Left renal cortex interstitium (tissue), 4 donors: ENCODE measurements around the gene GRIP1. TPM values are rescaled to one million over a fixed set of nuclear protein-coding genes. Genes with fewer than 3 reads are reported as not detected.

ENCODE experiments used
- DNase-seq, 4 donors: peaks; one replicate each; pipeline ENCODE4 v3.0.0-alpha.2; 2013; ENCODE audit warnings: low read depth in 4 of 4, low spot score in 2 of 4, missing footprints in 1 of 4
- polyA plus RNA-seq, 4 donors: library from polyadenylated mRNA; unstranded; fragments of 120-200 nt; gene quantifications; one replicate each; pipeline ENCODE4 v1.2.1, GENCODE V29; 2013; ENCODE audit not compliant: insufficient read length in 4 of 4

Gene GRIP1
- polyA plus RNA-seq, 4 donors: 22.2 to 28.3 (median 23.2) TPM

DNA sequence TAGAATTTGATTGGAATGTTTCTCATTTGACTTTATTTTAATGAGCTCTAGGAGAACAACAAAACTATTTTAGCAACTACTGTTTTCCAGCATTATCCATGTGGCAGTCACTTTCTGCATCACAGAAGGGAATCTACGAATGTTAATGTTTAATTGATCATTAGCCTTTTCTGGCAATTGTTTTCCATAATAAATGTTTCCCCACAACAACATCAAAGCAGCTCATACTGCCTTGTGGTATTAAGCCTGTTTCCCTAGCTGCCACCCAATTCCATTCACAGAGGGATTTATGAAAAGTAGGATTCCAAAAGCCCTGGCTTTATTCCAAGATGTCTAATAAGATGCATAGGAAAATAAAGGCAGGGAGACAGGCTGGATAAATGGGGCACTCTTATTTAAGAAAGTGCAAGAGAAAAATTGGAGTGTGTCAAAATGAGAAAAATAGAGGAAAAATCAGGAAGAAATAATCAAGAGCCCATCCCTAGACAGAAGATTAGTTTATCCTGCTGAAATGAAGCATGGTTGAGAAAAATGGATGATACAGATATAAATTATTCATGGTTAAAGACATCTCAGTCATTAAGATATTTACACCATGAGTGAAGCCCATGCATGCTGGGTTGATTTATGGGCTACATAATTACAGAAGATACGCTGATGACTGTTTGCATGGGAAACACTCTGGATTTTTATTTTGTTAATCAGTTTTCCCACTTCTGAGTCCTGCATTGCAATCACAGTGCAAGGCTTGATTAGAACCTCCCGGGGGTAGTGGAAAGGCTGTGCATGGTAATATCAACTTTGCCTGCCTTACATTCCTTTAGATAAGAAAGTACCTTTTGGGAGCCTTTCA lies 196.3 kb downstream of the GRIP1 start:
- no peak for DNase-seq

DNA sequence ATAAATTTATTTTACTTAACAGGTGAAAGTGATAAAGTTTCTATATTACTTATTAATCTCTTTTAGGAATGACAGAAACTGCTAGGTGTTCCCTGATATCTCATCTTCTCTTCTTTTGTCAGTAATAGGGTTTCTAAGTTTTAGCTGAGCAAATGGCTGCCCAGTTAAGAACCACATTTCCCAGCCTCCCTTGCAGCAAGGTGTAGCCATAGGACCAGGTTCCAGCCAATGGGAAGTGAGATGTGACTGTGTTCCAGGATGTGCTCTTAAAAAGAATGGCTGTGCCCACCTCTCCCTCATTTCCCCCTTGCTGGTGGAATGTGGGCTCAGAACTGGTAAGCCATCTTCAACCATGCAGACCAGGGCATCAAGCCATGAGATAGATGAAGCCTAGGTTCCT lies 210.9 kb downstream of the GRIP1 start:
- no peak for DNase-seq

DNA sequence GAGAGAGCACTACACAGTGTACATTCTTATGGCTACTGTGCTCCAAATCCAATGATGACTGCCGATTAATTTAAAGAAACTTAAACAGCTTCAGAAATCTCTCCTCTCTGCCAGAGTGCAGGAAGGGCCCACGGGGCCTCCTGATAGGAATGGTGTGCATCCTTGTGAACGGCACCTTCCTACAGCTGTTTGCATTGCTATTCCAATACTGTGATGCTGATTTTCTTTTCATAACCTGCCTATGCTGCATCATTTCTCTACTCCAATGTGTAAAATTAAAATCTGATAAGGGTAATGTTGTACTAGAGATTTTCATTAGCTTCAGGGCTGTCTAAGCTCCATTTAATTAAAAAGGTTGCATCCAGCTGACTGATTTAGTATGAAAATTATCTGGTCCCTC lies 217.5 kb downstream of the GRIP1 start:
- no peak for DNase-seq

DNA sequence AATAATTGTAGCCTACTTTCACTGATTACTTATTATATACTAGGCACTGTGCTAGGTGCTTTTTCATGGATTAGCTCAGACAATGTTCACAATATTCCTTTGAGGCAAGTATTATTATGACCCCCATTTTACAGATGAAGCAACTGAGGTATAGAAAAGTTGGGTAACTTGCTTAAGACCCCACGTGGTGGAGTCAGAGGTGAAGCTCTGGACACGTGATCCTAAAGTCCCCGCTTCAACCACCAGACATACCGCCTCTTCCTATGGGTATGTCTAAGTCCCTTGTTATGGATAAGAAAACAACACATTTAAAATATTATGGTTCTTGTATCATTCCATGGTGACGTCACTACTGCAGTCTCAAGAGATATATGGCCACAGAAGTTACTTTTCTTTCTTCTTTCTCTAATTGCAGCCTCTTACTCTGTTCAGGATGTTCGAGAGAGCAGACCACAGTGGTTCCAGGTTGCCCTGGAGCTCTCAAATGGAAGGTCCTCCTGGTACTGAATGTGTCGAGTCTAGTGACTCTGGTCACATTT lies 218.9 kb downstream of the GRIP1 start:
- DNase-seq: no peak

DNA sequence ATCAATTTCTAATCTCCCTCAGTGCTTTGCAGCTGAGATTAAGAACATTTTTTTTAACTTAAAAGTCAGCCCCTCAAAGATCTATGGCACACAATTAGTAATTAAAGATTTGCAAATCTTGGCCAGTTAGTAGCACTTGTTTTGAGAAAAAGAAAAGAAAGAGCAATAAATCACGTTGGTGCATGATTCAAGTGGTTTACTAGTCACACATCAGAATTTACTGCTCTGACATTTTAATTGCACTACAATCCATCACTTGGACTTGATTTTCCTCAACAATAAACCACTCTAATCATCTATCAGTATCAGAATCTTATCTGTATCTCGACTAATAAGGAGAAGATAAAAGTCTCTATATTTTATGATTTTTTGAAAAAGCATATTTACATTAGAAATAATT lies 222.3 kb downstream of the GRIP1 start:
- no peak for DNase-seq

DNA sequence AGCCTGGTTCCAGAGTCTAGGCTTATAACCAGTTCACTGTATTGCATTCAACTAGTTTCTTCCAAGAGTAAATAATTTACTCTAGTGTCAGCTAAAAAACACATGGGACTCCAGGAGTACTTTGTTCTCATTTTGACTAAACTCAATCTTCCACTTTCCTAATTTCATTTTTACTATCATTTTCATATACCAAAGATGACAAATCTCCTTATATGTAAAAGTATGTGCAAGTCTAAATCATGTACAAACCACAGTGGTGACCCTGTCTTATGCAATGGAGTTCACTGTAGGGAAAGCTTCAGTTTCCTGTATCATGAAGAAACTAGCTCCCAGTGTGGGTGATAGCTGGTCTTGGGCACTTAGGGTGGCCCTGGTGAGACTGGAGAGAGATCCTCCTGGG lies 225.0 kb downstream of the GRIP1 start:
- no peak for DNase-seq

DNA sequence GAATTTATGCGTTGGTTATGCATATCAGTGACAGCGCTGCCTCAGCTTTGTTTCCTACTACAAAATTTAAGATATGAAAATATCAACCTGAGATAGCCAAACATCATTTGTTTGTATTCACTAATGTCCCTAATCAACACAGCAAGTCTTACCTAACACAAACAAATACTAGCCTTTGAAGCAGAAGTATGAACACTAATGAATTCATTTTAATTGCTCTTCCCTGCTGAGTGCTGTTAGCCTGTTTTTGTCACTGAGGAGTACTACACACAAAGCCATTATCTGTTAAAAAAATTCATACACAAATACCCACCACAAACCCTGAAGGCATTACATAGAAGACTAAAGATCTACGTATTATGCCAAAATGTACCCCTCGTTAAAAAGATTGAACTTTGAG lies 225.8 kb downstream of the GRIP1 start:
- DNase-seq: no peak

DNA sequence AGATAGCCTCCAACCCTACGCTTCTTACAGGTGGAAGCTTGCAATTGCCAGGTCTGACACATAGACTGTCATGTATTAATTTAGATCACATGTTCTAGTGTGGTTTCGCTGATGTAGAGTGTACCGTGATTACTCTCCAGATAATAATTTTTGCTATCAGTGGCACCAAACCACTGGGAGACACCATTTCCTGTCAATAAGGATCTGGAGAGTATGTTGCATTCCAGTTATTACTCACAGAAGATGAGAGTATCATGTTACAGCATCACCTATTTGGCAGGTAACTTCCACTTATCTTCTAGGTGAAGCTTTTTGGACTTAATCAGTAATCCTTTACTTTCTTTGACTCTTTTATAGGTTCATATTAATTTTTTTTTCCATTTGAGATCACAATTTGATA lies 229.3 kb downstream of the GRIP1 start:
- DNase-seq: no peak

DNA sequence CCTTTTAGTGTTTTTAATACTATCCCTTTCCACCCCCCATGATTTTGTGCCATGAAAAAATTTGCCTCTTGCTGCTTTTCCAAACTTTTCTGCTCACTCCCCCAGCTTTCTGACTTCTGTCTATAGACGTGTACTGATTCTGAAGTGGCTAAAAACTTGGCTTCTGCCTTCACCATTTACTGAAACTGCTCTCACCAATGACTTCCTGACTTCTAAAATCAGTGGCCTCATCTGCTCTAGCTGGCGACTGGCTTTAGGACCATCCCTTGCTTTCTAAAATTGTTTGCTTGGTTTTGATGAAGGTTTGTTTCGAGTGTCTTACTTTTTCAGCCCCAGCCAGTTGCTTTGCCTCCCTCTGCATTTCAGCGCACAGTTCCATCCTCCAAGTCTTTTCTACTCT lies 231.2 kb downstream of the GRIP1 start:
- no peak for DNase-seq

DNA sequence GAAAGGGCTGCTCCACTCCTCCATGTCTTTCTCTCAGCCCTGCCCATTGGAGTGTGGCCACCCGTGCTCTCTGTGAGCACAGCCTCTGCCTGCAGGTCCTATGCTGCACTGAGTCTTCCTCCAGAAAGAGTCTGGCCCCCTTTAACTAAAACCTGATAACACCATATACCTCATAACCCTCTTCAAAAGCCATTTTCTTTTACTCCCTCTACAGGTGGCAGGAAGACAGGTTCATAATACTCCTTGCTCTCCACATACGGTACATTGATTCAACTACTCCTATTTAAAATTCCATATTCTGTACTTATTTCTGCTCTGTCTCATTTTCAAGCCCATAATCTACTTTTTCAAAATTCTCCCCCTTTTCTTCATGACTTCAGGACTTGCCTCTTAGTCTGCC lies 232.6 kb downstream of the GRIP1 start:
- no peak for DNase-seq

DNA sequence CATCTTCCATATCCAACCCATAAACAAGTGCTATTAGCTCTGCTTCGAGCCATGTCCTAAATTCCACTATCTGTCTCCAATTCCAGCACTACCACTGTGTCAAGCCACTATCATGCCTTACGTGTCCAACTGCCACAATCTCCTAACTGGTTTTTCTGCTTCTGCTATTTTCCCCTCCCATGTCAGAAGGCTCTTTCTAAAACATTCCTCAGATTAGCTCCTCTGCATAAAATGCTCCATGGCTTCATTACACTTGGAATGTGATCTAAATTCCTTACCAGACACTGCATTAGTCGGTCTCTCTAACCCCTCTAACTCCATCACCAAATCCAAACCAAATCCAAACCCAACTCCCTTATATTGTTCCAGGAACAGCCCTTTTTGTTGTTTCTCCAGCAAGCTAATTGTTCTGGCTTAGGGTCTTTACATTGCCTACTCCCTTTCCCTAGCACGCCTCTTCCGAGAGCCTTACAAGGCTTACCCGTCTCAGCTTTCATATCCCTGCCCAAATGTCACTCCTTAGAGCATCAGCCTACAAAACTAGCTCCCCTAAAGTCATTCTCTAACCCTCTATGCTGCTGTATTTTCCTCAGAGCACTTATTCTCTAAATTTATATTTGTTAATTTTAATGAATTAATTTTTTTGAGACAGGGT lies 236.8 kb downstream of the GRIP1 start:
- no peak for DNase-seq

DNA sequence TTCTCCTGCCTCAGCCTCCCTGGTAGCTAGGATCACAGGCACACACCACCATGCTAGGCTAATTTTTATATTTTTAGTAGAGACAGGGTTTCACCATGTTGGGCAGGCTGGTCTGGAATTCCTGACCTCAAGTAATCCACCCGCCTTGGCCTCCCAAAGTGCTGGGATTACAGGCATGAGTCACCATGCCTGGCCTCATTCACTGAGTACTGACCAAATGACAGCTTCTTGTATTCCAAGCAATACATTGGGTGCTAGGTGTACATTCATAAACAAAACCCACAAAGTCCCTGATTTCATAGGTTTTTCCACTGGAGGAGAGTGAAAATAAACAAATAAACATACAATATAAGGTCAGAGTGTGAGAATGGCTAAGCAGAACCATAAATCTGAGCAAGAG lies 240.3 kb downstream of the GRIP1 start:
- no peak for DNase-seq

DNA sequence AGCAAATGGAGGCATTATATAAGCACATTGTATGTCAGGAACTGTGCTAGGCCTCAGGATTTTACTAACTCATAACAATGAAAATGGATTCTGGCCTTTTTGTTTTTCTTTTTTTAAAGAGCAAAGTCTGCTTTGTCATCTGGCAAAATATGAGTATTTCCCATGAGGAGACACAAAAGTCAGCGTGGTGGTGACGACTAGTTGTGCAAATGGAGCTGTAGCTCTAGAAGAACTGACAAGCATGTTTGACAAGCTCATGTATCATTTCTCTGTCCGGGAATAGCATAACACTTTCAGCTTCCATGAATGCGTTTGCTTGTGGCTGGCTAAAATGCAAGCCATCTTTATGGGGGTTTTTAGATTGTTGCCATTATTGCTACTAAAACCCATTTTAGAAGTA lies 248.8 kb downstream of the GRIP1 start:
- DNase-seq: no peak

DNA sequence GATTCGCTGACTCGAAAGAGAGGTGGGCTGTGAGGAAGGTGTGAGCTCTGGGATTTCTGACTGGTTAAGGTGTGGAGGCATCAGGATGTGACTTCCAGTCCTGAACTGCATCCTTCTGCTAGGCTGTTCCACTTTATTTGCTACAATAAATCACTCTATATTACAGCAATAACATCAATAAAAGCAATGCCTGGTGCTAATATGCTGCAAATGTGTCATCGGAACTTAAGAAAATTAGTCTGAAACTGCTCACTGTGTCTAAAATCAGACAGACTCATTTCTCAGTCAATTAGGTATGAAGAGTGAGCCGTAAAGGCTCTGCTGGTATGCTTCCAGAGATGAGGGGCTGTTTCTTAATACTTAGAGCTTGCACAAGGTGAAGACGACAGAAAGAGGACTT lies 250.0 kb downstream of the GRIP1 start:
- DNase-seq: no peak

DNA sequence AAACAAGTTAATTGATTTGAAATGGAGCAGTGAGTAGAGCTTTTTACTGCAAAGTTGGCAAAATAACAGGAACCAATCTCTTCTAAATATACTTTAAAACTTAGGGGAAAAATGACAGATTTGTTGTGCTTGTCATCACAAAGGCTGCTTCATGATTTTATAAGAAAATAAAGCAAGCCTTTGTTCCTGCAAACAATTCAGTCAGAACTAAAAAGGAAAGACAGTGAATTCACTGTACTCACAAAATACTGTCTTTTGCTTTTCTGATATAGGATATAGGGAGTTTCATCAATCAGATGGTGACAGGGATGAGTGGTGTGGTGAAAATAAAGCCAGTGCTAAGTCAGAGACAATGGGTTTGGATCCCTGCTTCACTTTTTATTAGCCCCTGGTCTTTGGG lies 250.6 kb downstream of the GRIP1 start:
- DNase-seq: no peak

DNA sequence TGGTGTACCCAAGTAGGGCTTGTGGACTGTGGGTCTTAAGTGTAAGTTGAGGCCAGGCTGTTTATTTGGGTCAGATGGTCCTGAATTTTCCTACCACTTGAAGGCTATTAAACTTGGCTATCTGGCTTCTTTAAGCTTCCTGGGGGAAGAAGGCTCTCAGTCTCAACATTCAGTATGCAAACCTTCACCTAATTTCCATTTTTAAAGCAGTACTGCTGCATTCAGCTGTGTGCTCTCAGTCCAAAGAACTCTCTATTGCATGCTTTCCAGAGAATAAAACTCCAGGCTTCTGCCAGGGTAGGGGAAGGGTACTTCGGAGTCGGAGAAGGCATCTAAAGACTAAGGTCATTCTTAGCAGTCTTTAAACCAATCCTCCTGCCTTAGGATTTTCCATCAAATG lies 252.2 kb downstream of the GRIP1 start:
- DNase-seq: no peak

DNA sequence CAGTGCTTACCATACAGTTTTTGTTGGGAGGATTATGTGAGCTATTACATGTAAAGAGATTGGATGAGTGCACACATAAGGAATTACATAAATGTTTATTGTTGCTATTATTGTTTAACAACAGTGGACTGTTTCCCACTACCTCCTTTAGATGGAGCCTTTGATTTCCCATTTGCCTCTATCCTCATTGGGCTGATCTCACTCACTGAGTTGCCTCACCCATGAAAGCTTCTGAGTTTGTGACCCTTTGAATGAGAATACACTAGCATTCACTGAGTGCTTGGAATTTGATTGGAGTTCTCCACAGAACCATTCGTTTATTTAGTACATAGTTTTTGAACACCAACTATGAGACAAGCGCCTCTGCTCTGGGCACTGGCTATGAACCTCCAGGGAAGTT lies 255.6 kb downstream of the GRIP1 start:
- no peak for DNase-seq

DNA sequence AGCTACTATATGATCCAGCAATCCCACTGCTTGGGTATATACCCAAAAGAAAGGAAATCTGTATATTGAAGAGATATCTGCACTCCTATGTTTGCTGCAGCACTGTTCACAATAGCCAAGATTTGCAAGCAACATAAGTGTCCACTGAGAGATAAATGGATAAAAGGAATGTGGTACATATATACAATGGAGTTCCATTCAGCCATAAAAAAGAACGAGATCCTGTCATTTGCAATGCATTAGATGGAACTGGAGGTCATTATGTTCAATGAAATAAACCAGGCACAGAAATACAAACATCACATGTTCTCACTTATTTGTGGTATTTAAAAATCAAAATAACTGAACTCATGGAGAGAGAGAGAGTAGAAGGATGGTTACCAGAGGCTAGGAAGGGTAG lies 260.0 kb downstream of the GRIP1 start:
- DNase-seq: no peak

DNA sequence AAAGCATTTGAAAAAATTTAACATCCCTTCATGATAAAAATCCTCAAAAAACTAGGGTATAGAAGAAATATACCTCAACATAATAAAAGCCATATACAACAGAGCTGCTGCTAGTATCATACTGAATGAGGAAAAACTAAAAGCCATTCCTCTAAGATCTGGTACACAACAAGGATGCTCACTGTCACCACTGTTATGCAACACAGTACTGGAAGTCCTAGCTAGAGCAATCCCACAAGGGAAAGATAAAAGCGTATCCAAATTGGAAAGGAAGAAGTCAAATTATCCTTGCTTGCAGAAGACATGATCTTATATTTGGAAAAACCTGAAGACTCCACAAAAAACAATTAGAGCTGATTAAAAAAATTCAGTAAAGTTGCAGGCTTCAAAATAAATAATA lies 261.7 kb downstream of the GRIP1 start:
- no peak for DNase-seq

DNA sequence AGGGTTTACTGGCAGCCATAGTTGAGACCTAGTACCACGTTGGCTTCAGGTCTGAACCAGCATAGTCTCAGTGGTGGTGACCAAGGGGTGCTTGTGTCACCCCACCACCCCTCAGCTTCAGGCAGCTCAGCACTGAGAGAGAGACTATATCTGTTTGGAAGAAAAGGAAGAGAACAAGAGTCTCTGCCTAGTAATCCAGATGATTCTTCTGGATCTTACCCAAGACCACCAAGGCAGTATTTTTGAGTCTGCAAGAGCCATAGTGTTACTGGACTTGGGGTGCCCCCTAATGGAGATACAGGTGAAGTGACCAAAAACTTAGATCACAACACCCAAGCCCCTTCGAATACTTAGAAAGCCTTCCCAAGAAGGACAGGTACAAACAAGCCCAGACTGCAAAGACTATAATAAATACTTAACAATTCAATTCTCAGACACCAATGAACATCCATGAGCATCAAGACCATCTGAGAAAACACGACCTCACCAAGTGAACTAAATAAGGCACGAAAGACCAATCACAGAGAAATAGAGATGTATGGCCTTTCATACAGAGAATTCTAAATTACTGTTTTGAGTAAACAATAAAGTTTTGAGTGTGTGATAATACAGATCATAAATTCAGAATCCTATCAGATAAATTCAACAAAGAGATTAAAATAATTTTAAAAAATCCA lies 269.5 kb downstream of the GRIP1 start:
- peak in 2 of 4 donors; percentile 4 to 37 for DNase-seq

DNA sequence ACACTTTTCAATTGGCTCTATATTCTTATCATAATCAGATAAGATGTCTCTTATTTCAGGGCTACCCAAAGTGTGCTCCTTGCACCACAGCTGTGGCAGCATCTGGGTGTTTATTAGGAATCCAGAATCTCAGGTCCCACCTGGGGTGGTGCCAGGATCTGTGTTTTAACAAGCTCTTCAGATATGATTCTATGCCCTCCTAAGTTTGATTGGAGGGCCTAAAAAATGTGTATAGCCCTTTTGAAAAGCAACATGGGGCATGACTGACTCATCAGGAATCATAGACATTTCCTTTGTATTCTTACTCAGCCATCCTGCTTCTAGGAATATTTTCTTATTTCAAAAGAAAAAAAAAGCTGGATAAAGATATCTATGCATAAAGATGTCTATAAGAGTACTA lies 273.5 kb downstream of the GRIP1 start:
- no peak for DNase-seq

DNA sequence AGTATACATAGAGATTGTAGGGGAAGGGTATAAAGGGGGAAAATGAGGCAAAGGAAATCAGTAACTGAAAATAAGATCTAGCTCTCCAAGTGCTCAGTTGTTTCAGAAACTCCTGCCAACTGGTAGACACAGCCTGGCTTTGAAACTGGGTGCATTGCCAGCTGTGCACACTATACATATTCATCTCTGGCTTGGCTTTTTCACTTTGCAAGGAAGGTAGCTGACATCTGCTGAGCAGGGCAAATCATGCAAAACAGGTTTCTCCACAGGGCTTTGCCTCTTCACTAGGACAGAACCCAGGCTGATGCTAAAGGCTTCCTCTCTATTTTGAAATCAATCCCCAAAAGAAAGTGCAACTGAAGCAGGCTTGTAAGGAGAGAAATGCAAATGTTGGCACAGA lies 275.1 kb downstream of the GRIP1 start:
- no peak for DNase-seq
